ENCODE measurements around the gene HOXA9. TPM values are rescaled to one million over a fixed set of nuclear protein-coding genes. Genes with fewer than 3 reads are reported as not detected.

The HOXA9 gene
- polyA plus RNA-seq, 1 of the 3 experiments (the other 2 are of a cell fraction), result not detected

DNA sequence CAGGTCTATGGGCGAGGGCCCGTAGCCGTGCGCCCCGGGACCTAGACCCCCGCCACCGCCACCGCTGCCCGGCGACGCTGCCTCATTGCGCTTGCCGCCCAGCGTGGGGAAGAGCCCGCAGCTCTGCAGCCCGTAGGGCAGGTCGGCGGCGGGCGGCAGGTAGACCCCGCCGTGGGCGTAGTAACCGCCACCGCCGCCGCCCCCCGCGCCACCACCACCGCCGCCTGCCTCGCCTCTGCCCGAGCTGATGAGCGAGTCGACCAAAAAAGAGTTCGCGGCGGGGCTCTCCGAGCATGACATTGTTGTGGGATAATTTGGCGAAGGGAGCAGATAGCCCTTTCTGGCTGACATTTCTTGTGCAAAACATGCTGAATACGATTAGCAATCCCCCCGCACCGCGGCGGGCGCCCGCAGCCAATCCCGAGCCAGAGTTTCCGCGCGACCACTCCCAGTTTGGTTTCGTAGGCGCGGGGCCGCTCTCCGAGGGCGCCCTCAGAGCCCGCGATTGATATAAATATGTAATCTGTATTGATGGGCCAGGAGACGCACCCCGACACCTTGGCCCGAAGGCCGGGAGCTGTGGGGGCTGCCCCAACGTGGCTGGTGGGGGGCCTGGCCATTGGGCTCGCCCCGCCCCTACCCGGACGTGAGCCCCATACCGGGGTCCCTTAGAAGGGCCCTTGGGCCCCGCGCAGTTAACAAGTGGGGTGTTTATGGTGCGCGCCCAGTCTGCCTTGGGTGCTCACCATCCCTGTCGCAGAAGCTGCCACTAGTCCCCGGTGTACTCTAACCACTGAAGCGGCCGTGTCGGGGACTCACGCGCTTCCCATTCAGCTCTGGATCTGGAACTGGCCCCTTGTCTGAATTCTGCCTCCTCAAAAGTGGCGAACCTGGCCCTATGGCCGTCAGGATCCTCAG is 8.9 kb upstream of the HOXA9 start, which contains the start of gene HOXA10:
HOXA10 (minus strand) TSS at position 365 of the 918 bp plus-strand sequence; CDS start at position 351, 14 bp downstream.
- H4K20me1 ChIP-seq (ENCODE audit: insufficient read depth), result 0 out of 2 replicates have a peak, but pooled peaks cover 8% of the 10 kb centered on the region
- peaks cover 100% of the 10 kb centered on the region for H3K27me3 ChIP-seq (ENCODE audit: insufficient read depth)
- 35% methylated on average over 30 of the region's 82 CpGs for WGBS (ENCODE audit: low lambda C conversion rate)
- peak within 1 kb of the TSS; percentile 58 for H3K4me2 ChIP-seq
- H3K9me2 ChIP-seq, result no peaks in the 10 kb centered on the region
- H3K4me1 ChIP-seq (ENCODE audit: control insufficient read depth in 1 of 2, insufficient read depth in 2 of 2, low read depth in 1 of 2, low read length in 1 of 2), result peaks cover 0 to 2% of the 10 kb centered on the region in 2 experiments; a peak in 1 of 4 replicates
- DNase-seq, result no peak
- H3F3A ChIP-seq (replicated peaks; ENCODE audit: insufficient read depth), result peaks cover 7% of the 10 kb centered on the region
- H2AFZ ChIP-seq (ENCODE audit: low read depth), result peak within 1 kb of the TSS; percentile 18; the same call in 1 of the 2 replicates
- no peaks in the 10 kb centered on the region for H3K36me3 ChIP-seq (replicated peaks in 1 of 2; ENCODE audit: control insufficient read depth in 1 of 2, insufficient read depth in 2 of 2, low read length in 1 of 2)
- no peak within 1 kb of the TSS for H3K27ac ChIP-seq (ENCODE audit: low read depth in 2 of 2, low read length in 1 of 2)
- POLR2A ChIA-PET, result no interaction called here
- CTCF ChIA-PET, result interaction anchor here (0.9 to 12.3 kb wide), 11 partner anchors 8 to 846 kb away, joined by 3 to 205 read pairs (median 4); partner anchors contain the start of genes HOXA3, HOXA5 and HOXA9
- no peaks in the 10 kb centered on the region for H3K79me2 ChIP-seq (ENCODE audit: insufficient read depth)
- TF ChIP-seq ELF1 (IDR thresholded peaks at IDR 0.05) (no peak), FOXM1 (IDR thresholded peaks at IDR 0.05; ENCODE audit: low read depth) (no peak), POLR2AphosphoS5 (IDR thresholded peaks at IDR 0.05; ENCODE audit: low read depth, low read length) (no peak), YY1 (IDR thresholded peaks at IDR 0.05; ENCODE audit: low read depth) (no peak), RCOR1 (IDR thresholded peaks at IDR 0.05; ENCODE audit: low read length) (no peak), FOXJ3 (CRISPR knock-in tag; IDR thresholded peaks at IDR 0.05) (no peak), SMC3 (IDR thresholded peaks at IDR 0.05; ENCODE audit: low read depth, low read length) (no peak), SIN3A (IDR thresholded peaks at IDR 0.05; ENCODE audit: borderline replicate concordance, low read depth, low read length) (no peak)
- TF ChIP-seq, protein P1, sequence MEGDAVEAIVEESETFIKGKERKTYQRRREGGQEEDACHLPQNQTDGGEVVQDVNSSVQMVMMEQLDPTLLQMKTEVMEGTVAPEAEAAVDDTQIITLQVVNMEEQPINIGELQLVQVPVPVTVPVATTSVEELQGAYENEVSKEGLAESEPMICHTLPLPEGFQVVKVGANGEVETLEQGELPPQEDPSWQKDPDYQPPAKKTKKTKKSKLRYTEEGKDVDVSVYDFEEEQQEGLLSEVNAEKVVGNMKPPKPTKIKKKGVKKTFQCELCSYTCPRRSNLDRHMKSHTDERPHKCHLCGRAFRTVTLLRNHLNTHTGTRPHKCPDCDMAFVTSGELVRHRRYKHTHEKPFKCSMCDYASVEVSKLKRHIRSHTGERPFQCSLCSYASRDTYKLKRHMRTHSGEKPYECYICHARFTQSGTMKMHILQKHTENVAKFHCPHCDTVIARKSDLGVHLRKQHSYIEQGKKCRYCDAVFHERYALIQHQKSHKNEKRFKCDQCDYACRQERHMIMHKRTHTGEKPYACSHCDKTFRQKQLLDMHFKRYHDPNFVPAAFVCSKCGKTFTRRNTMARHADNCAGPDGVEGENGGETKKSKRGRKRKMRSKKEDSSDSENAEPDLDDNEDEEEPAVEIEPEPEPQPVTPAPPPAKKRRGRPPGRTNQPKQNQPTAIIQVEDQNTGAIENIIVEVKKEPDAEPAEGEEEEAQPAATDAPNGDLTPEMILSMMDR (IDR thresholded peaks at IDR 0.05), result no peak
- H3K9me3 ChIP-seq, result no peaks in the 10 kb centered on the region
- no peak within 1 kb of the TSS for H3K9ac ChIP-seq
- peak within 1 kb of the TSS in 1 of 2 experiments; percentile 14; a peak in 3 of 4 replicates for H3K4me3 ChIP-seq (ENCODE audit: low read depth in 2 of 2, low read length in 1 of 2)

DNA sequence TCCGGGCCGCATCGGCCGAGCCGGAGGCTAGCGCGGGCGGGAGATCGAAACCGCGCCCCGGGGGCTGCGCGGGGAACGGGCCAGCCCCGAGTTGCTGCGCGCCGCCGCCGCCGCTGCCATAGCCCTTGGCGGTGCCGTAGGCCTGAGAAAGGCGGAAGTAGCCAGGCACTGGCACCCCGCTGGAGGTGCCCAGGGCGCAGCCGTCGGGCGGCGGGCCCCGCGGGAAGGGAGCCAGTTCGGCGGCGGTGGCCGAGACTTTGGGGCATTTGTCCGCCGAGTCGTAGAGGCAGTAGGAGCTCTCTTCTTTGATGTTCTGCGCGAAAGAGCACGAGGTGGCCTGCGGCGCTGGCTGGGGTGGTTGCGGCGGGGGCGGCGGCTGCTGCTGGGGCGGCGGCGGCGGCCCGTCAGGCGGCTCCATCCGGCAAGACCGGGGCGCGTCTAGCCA is 8.2 kb upstream of the HOXA9 start:
- Histone ChIP-seq H3F3A (replicated peaks; ENCODE audit: insufficient read depth) (peaks cover 7% of the 10 kb centered on the region), H2AFZ (ENCODE audit: low read depth) (peak overlapping the region; percentile 18; the same call in 1 of the 2 replicates), H3K4me2 (peak overlapping the region; percentile 58), H3K79me2 (ENCODE audit: insufficient read depth) (no peaks in the 10 kb centered on the region), H4K20me1 (ENCODE audit: insufficient read depth) (peaks cover 10% of the 10 kb centered on the region; the same call in 1 of the 2 replicates), H3K4me1 (ENCODE audit: control insufficient read depth in 1 of 2, insufficient read depth in 2 of 2, low read depth in 1 of 2, low read length in 1 of 2) (peaks cover 0 to 2% of the 10 kb centered on the region in 2 experiments; a peak in 1 of 4 replicates), H3K9me3 (no peaks in the 10 kb centered on the region), H3K27me3 (ENCODE audit: insufficient read depth) (peaks cover 100% of the 10 kb centered on the region), H3K9me2 (no peaks in the 10 kb centered on the region), H3K4me3 (ENCODE audit: low read depth in 2 of 2, low read length in 1 of 2) (peak overlapping the region in 1 of 2 experiments; percentile 14; a peak in 3 of 4 replicates), H3K27ac (ENCODE audit: low read depth in 2 of 2, low read length in 1 of 2) (no peak overlapping the region), H3K9ac (no peak overlapping the region), H3K36me3 (replicated peaks in 1 of 2; ENCODE audit: control insufficient read depth in 1 of 2, insufficient read depth in 2 of 2, low read length in 1 of 2) (no peaks in the 10 kb centered on the region)
- TF ChIP-seq, protein P2, sequence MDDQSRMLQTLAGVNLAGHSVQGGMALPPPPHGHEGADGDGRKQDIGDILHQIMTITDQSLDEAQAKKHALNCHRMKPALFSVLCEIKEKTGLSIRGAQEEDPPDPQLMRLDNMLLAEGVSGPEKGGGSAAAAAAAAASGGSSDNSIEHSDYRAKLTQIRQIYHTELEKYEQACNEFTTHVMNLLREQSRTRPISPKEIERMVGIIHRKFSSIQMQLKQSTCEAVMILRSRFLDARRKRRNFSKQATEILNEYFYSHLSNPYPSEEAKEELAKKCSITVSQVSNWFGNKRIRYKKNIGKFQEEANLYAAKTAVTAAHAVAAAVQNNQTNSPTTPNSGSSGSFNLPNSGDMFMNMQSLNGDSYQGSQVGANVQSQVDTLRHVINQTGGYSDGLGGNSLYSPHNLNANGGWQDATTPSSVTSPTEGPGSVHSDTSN (IDR thresholded peaks at IDR 0.05), result no peak
- TF ChIP-seq POLR2AphosphoS5 (IDR thresholded peaks at IDR 0.05; ENCODE audit: low read depth, low read length) (no peak), FOSL2 (IDR thresholded peaks at IDR 0.05; ENCODE audit: borderline replicate concordance, low read depth) (no peak), EZH2phosphoT487 (IDR thresholded peaks at IDR 0.05; ENCODE audit: borderline replicate concordance, low read depth) (peak; percentile 74; the same call in 1 of the 2 replicates)
- ChIA-PET CTCF (interaction anchor here (1.0 to 12.3 kb wide), 8 partner anchors 7 to 804 kb away, joined by 3 to 205 read pairs (median 4); partner anchors contain the start of genes HOXA5 and HOXA9), POLR2A (no interaction called here)
- 26% methylated on average over 7 of the region's 59 CpGs for WGBS (ENCODE audit: low lambda C conversion rate)
- DNase-seq, result peak; percentile 54
